ENCODE data around the gene TDRKH. TPM values are rescaled to one million over a fixed set of nuclear protein-coding genes. Genes with fewer than 3 reads are reported as not detected.

TDRKH gene
- total and polyA plus RNA-seq, 2 experiments from 2014 or later, result 10.2 to 25.6 TPM

GRCh38 chr1:151832318-151832980 lies 42.1 kb upstream of the TDRKH start:
- H3K4me1 ChIP-seq (ENCODE audit: insufficient read depth), result peaks cover 37% of the 10 kb centered on the region
- H3K27ac ChIP-seq (ENCODE audit: low read depth), result no peak overlapping the region
- H3K27me3 ChIP-seq (ENCODE audit: insufficient read depth), result peaks cover 8% of the 10 kb centered on the region
- H3K79me2 ChIP-seq (replicated peaks; ENCODE audit: insufficient read depth), result no peaks in the 10 kb centered on the region
- H2AFZ ChIP-seq, result no peak overlapping the region
- Mint-ChIP-seq H3K4me3 (no peak overlapping the region), H3K27ac (no peak overlapping the region), H3K36me3 (ENCODE audit: low read depth) (no peaks in the 10 kb centered on the region; the same call in 2 of the 3 replicates), H3K27me3 (ENCODE audit: insufficient read depth, low read depth, poor library complexity) (peaks cover 21% of the 10 kb centered on the region), H3K9me3 (peaks cover 4% of the 10 kb centered on the region; the same call in 1 of the 3 replicates), H3K4me1 (peaks cover 49% of the 10 kb centered on the region)
- no peak for DNase-seq (ENCODE audit: low spot score)
- H3F3A ChIP-seq (replicated peaks; ENCODE audit: low read depth), result no peaks in the 10 kb centered on the region; the same call in 1 of the 2 replicates
- no peaks in the 10 kb centered on the region for H4K20me1 ChIP-seq (replicated peaks; ENCODE audit: insufficient read depth)
- no peaks in the 10 kb centered on the region for H3K9me2 ChIP-seq (ENCODE audit: insufficient read depth)
- ATAC-seq, result no peak
- no peaks in the 10 kb centered on the region for H3K36me3 ChIP-seq (ENCODE audit: insufficient read depth)
- H3K4me3 ChIP-seq, result no peak overlapping the region
- TF ChIP-seq JUNB (IDR thresholded peaks at IDR 0.05; ENCODE audit: unreplicated experiment) (no peak), CREB1 (CRISPR knock-in tag; IDR thresholded peaks at IDR 0.05; ENCODE audit: low read depth) (no peak), POLR2AphosphoS5 (IDR thresholded peaks at IDR 0.05; ENCODE audit: low read depth) (no peak), ZNF331 (CRISPR knock-in tag; IDR thresholded peaks at IDR 0.05; ENCODE audit: low read depth) (no peak), CTCF (conservative IDR thresholded peaks at IDR 0.05; ENCODE audit: low read depth in 2 of 2) (no peak), ZNF114 (CRISPR knock-in tag; IDR thresholded peaks at IDR 0.05) (no peak), STAT1 (IDR thresholded peaks at IDR 0.05; ENCODE audit: unreplicated experiment) (no peak), ETS1 (IDR thresholded peaks at IDR 0.05) (no peak)
- TF ChIP-seq, protein P1, sequence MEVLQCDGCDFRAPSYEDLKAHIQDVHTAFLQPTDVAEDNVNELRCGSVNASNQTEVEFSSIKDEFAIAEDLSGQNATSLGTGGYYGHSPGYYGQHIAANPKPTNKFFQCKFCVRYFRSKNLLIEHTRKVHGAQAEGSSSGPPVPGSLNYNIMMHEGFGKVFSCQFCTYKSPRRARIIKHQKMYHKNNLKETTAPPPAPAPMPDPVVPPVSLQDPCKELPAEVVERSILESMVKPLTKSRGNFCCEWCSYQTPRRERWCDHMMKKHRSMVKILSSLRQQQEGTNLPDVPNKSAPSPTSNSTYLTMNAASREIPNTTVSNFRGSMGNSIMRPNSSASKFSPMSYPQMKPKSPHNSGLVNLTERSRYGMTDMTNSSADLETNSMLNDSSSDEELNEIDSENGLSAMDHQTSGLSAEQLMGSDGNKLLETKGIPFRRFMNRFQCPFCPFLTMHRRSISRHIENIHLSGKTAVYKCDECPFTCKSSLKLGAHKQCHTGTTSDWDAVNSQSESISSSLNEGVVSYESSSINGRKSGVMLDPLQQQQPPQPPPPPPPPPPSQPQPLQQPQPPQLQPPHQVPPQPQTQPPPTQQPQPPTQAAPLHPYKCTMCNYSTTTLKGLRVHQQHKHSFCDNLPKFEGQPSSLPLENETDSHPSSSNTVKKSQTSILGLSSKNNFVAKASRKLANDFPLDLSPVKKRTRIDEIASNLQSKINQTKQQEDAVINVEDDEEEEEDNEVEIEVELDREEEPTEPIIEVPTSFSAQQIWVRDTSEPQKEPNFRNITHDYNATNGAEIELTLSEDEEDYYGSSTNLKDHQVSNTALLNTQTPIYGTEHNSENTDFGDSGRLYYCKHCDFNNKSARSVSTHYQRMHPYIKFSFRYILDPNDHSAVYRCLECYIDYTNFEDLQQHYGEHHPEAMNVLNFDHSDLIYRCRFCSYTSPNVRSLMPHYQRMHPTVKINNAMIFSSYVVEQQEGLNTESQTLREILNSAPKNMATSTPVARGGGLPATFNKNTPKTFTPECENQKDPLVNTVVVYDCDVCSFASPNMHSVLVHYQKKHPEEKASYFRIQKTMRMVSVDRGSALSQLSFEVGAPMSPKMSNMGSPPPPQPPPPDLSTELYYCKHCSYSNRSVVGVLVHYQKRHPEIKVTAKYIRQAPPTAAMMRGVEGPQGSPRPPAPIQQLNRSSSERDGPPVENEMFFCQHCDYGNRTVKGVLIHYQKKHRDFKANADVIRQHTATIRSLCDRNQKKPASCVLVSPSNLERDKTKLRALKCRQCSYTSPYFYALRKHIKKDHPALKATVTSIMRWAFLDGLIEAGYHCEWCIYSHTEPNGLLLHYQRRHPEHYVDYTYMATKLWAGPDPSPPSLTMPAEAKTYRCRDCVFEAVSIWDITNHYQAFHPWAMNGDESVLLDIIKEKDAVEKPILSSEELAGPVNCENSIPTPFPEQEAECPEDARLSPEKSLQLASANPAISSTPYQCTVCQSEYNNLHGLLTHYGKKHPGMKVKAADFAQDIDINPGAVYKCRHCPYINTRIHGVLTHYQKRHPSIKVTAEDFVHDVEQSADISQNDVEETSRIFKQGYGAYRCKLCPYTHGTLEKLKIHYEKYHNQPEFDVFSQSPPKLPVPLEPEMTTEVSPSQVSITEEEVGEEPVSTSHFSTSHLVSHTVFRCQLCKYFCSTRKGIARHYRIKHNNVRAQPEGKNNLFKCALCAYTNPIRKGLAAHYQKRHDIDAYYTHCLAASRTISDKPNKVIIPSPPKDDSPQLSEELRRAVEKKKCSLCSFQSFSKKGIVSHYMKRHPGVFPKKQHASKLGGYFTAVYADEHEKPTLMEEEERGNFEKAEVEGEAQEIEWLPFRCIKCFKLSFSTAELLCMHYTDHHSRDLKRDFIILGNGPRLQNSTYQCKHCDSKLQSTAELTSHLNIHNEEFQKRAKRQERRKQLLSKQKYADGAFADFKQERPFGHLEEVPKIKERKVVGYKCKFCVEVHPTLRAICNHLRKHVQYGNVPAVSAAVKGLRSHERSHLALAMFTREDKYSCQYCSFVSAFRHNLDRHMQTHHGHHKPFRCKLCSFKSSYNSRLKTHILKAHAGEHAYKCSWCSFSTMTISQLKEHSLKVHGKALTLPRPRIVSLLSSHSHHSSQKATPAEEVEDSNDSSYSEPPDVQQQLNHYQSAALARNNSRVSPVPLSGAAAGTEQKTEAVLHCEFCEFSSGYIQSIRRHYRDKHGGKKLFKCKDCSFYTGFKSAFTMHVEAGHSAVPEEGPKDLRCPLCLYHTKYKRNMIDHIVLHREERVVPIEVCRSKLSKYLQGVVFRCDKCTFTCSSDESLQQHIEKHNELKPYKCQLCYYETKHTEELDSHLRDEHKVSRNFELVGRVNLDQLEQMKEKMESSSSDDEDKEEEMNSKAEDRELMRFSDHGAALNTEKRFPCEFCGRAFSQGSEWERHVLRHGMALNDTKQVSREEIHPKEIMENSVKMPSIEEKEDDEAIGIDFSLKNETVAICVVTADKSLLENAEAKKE (CRISPR knock-in tag; IDR thresholded peaks at IDR 0.05), result no peak
- H3K4me2 ChIP-seq, result no peak overlapping the region

Measured in GM23338 (cell line).